ENCODE measurements around the gene RFT1. TPM values are rescaled to one million over a fixed set of nuclear protein-coding genes. Genes with fewer than 3 reads are reported as not detected.
A peak's percentile ranks its signal among the peaks of the same experiment; 100 is the strongest.

Gene RFT1
- total RNA-seq, 4 donors from 2014 or later, result 4.9 to 18.2 (median 12.8) TPM

- Histone ChIP-seq H3K27ac (peak overlapping the region in 2 of 4 donors; percentile 6 to 38), H3K4me3 (no peak overlapping the region), H3K36me3 (peaks cover 0 to 13% (median 0%) of the 10 kb centered on the region in 3 donors), H3K27me3 (no peaks in the 10 kb centered on the region), H3K4me1 (peaks cover 3 to 29% (median 12%) of the 10 kb centered on the region in 3 donors), H3K9me3 (no peaks in the 10 kb centered on the region)
- WGBS, 2 donors, result 50 to 69% methylated on average over 3 of the region's 3 CpGs
- intact Hi-C loops (cut with DNase I), result no loop called here
- no peak for DNase-seq
- TF ChIP-seq CTCF (IDR thresholded peaks at IDR 0.05) (no peak), POLR2A (IDR thresholded peaks at IDR 0.05) (no peak)
Observed at GRCh38 chr3:53083949-53084309, 46.3 kb downstream of the RFT1 start.

- TF ChIP-seq POLR2A (IDR thresholded peaks at IDR 0.05) (no peak), CTCF (IDR thresholded peaks at IDR 0.05) (no peak)
- no peaks in the 10 kb centered on the region for H3K27me3 ChIP-seq
- 35 to 75% methylated on average over 2 to 4 of the region's 8 CpGs for WGBS, 2 donors
- no peaks in the 10 kb centered on the region for H3K9me3 ChIP-seq
- no peak for DNase-seq
- H3K4me1 ChIP-seq, result peaks cover 3 to 29% (median 11%) of the 10 kb centered on the region in 3 donors
- H3K27ac ChIP-seq, result peak overlapping the region in 1 of 4 donors; percentile 38
- peaks cover 0 to 13% (median 0%) of the 10 kb centered on the region in 3 donors for H3K36me3 ChIP-seq
- no peak overlapping the region for H3K4me3 ChIP-seq
- intact Hi-C loops (cut with DNase I), result no loop called here
Observed at GRCh38 chr3:53083521-53083920, 46.7 kb downstream of the RFT1 start.

GRCh38 chr3:53082736-53083135 lies 47.5 kb downstream of the RFT1 start:
- intact Hi-C loops (cut with DNase I), result no loop called here
- Histone ChIP-seq H3K4me1 (peaks cover 3 to 29% (median 11%) of the 10 kb centered on the region in 3 donors), H3K27me3 (no peaks in the 10 kb centered on the region), H3K9me3 (no peaks in the 10 kb centered on the region), H3K27ac (no peak overlapping the region), H3K36me3 (peaks cover 0 to 9% (median 0%) of the 10 kb centered on the region in 3 donors), H3K4me3 (no peak overlapping the region)
- DNase-seq, result no peak
- 70 to 90% methylated on average over 7 to 8 of the region's 8 CpGs for WGBS, 2 donors
- no peak for TF ChIP-seq CTCF (IDR thresholded peaks at IDR 0.05)
- TF ChIP-seq POLR2A (IDR thresholded peaks at IDR 0.05), result no peak

GRCh38 chr3:53081318-53081717 lies 48.9 kb downstream of the RFT1 start:
- Histone ChIP-seq H3K4me3 (no peak overlapping the region), H3K36me3 (peaks cover 0 to 8% (median 0%) of the 10 kb centered on the region in 3 donors), H3K27ac (no peak overlapping the region), H3K27me3 (no peaks in the 10 kb centered on the region), H3K9me3 (no peaks in the 10 kb centered on the region), H3K4me1 (peaks cover 3 to 29% (median 11%) of the 10 kb centered on the region in 3 donors)
- TF ChIP-seq CTCF (IDR thresholded peaks at IDR 0.05) (no peak), POLR2A (IDR thresholded peaks at IDR 0.05) (no peak)
- 88 to 89% methylated on average over 4 to 5 of the region's 5 CpGs for WGBS, 2 donors
- intact Hi-C loops (cut with DNase I), result no loop called here
- DNase-seq, result no peak

GRCh38 chr3:53080612-53081205 lies 49.5 kb downstream of the RFT1 start:
- peaks cover 0 to 8% (median 0%) of the 10 kb centered on the region in 3 donors for H3K36me3 ChIP-seq
- peaks cover 3 to 29% (median 11%) of the 10 kb centered on the region in 3 donors for H3K4me1 ChIP-seq
- no peak overlapping the region for H3K4me3 ChIP-seq
- H3K9me3 ChIP-seq, result no peaks in the 10 kb centered on the region
- H3K27me3 ChIP-seq, result no peaks in the 10 kb centered on the region
- intact Hi-C loops (cut with DNase I), result no loop called here
- no peak overlapping the region for H3K27ac ChIP-seq
- 77 to 87% methylated on average over 4 to 5 of the region's 7 CpGs for WGBS, 2 donors
- TF ChIP-seq POLR2A (IDR thresholded peaks at IDR 0.05) (no peak), CTCF (IDR thresholded peaks at IDR 0.05) (no peak)
- no peak for DNase-seq

Data from esophagus squamous epithelium (tissue), 5 donors.